Activated CD4-positive, alpha-beta T cell treated with anti-CD3 and anti-CD28 coated beads, Interleukin-2, Interleukin-4, amounts not matched to agents 100 ng/mL and 50 ng/mL, durations not matched to agents 16 hours and 8 hours (primary cell): ENCODE results near the gene RPL9.
A peak's percentile ranks its signal among the peaks of the same experiment; 100 is the strongest.
"Not testable (repeated sequence)": the region's sequence is repeated elsewhere in the genome, so short reads cannot be mapped to it uniquely, and the experiment has no call there.

Experiments
- DNase-seq: peaks from one replicate; pipeline ENCODE4 v3.0.0-alpha.2; 2020; ENCODE audit warnings: low spot score

RPL9 gene

DNA sequence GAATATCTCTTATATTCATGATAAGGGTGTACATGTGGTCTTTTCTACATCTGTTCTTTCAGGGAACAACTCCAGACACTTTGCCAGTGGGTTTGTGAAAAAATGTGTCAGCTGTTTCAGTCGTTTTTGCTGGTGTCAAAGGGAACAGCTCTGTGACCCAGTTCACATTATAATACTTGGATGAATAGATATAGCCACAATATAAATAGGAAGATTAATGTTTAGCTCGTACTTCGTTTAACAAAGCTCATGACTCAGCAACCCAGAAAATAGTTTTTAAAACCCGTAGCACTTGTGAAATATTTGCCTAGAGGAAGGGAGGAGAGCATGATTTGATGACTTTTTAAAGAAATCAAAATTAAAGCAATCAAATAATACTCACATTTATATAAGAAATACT lies 8.0 kb upstream of the RPL9 start:
- no peak for DNase-seq

DNA sequence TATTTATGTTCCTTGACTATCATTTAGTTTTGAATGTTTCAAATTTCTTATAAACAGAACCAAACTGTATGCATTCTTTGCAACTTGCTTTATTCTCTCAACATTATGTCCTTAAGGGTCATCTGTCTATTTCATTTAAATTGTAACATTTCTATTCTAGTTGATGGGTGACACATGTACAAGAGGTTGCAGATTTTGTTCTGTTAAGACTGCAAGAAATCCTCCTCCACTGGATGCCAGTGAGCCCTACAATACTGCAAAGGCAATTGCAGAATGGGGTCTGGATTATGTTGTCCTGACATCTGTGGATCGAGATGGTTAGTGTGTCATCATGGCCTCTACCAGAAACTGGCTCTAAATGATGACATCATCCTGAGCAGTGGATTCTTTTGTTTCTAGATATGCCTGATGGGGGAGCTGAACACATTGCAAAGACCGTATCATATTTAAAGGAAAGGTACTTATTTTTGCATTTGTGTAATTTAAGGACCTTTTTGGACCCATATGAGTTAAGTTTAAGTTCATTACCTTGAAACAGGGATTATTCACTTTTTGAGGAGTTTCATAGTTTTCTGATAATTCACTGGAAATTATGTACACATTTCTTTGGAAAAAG lies 6.3 kb upstream of the RPL9 start:
- peak; percentile 47 for DNase-seq

DNA sequence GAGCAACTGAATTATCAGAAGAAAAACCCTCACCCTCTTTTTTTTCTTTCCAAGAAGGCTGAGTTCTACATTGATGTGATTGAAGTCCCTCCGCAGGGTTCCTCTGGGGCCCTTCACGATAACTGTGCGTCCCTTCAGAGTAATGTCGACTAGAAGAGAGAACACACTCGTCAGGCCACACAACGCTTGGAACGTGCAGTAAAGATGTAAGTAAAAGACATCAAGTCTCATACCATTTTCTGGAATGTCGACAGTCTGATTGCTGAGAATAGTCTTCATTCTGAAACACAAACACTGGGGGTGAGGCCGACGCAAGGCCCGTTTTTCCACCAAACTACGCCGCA lies 589 bp downstream of the RPL9 start:
- DNase-seq = not testable (repeated sequence)

DNA sequence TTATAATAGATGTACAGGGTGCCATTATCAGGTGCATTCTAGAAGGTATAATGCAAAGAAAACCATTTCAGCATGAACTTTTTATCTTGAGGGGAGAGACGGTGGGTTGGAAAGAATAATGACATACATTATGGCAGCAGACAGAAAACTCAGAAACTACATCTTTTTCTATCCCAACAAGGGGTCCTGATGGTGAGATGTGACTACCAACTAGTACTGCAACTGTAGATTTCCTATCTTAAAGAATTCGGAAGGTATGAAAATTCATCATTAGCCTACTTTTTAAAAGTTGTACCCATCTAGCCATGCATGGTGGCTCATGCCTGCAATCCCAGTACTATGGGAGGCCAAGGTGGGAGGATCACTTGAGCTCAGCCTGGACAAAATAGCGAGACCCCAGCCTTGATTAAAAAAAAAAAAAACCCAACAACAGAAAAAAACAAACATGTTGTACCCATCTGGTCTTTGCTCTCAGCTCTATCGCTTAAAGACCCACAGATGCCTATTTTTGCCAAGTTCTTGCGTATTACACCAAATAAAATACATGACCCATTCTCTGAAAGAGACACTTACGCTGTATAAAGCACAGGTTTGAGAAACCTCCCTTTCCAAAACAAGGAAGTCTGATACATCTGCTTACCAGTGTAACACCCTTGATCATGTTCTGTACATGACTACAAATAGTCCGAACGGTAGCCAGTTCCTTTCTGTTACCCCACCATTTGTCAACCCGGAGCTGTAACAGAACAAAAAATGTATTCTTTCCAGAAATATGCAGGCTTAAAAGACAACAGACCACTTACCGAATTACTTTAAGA lies 1.6 kb downstream of the RPL9 start:
- no peak for DNase-seq

DNA sequence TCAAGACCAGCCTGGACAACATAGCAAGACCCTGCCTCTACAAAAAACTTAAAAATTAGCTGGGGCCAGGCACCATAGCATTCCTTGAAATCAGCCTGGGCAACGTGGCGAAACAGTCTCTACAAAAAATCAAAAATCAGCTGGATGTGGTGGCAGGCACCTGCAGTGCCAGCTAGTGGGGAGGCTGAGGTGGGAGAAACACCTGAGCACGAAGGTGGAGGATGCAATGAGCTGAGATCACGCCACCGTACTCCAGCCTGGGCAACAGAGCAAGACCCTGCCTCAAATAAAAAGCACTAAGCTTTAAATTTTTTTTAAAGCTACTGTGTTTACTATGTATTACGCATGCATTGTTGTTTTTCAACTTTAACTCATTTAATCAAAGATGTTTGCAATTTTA lies 3.2 kb downstream of the RPL9 start:
- no peak for DNase-seq

DNA sequence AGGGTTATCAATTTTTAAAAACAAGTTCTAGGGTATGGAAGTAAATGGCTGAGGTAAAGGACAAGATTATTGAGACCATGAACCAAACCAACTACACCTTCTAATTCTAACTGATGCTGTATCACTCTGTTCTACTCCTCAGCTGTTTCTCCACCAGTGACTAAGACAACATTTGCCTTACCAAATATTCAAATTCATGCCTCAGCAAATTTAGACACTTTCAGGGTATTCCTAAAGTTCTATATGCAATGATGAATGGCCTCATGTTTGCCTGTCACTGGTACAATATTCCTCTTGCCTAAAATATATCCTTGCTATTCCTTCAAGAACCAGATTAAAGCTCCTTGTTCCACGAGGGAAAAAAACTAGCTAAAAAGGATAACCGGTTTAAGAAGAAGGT lies 5.0 kb downstream of the RPL9 start:
- no peak for DNase-seq

DNA sequence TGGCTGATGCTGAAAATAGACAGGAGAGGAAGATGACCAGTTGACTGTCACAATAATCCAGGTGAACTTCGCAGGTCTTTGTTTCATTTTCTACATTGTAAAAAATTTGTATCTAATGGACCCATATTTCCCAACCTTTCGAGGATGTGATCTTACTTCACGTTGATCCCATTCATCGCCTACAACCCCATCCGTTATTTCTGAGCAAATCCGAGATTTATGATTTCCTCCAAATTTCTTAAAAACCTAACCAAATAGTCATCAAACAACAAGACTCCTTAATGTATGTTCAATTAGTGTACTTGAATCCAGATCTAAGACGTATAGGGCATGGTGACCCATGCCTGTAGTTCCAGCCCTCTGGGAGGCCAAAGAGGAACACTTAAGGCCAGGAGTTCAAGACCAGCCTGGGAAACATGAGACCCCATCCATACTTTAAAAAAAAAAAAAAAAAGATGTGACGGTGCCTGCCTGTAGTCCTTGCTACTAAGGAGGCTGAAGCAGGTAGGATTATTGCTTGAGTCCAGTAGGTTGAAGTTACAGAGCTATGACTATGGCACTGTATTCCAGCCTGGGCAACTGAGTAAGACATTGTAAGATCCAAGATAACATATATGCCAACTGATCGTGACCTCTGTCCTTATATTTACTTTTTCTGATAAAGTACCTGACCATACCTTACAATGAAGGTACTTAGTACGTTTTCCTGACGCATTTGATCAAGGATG lies 5.7 kb downstream of the RPL9 start:
- no peak for DNase-seq

DNA sequence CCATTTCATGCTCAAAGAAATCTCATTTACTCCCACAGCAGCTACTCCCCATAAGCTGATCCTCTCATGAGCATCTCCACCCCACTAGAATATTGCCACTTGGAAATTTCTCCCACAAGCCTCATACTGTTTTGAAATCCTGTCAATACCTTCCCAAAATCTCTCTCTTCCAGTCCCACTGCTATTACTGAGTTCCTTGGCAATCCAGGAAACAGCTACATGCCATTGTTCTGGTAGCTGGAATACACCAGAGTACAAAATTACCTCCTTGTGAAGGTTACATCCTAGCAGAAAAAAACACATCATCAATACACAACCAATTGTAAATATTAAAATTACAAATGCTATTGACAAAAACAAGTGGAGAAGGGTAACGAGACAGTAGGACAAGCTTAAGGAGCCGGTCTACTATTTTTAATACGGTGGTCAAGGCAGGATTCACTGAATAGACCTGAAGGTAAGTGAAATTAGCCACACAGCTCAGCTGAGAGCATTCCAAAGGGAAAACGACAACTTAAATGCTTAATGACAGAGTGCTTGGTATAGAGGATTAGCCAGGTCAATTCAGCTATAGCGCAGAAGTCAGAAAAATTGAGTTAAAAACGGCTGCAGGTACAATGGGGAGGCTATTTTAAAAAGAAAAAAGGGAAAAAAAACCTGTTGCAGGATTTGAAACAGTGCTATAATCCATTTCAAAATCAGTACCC lies 6.4 kb downstream of the RPL9 start:
- no peak for DNase-seq

DNA sequence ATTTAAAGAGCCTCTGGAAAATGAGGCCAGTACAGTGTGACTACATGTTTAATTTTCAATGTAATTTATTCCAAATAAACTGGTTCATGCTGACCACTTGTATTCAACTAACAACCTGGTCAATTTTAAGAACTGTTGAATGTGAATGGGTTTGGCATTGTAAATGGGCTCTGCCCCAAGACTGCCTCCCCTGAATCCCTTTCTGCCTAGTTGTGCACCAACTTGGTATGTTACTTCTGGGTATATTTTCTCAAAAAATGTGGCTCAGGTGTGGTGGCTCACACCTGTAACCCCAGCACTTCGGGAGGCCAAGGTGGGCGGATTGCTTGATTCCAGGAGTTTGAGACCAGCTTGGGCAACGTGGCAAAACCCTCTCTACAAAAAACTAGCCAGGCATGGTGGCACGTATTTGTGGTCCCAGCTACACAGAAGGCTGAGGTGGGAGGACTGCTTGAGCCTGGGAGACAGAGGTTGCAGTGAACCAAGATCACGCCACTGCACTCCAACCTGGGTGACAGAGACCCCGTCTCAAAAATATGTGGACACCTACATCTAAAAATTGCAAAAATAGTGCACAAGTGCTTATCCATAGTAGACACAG lies 7.2 kb downstream of the RPL9 start:
- DNase-seq = no peak

DNA sequence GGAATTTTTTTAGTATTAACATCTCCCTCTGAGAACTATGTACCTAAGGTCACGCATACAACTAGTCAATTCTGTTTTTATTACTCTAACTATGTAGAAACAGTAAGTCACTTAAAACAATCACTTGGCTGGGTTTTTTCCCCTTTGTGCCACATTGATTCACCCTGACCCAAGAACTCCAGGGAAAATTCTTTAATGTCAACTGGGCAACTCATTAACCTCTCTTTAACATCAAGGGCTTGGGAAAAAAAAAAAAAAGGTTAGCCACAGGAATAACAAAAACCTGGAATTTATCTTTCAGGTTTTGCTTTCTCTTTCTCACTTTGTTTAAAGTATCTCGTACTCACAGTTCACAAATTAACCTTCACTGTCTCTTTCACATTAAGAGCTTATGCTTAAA lies 8.1 kb downstream of the RPL9 start:
- no peak for DNase-seq

DNA sequence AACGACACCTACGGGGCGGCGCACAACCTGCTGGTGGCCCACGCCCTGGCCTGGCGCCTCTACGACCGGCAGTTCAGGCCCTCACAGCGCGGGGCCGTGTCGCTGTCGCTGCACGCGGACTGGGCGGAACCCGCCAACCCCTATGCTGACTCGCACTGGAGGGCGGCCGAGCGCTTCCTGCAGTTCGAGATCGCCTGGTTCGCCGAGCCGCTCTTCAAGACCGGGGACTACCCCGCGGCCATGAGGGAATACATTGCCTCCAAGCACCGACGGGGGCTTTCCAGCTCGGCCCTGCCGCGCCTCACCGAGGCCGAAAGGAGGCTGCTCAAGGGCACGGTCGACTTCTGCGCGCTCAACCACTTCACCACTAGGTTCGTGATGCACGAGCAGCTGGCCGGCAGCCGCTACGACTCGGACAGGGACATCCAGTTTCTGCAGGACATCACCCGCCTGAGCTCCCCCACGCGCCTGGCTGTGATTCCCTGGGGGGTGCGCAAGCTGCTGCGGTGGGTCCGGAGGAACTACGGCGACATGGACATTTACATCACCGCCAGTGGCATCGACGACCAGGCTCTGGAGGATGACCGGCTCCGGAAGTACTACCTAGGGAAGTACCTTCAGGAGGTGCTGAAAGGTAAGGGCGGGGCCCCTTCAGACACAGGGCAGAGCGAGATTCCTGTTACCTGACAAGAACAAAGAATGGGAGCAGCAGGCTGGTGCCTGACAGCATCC lies 11.7 kb downstream of the RPL9 start:
- DNase-seq = peak; percentile 35

DNA sequence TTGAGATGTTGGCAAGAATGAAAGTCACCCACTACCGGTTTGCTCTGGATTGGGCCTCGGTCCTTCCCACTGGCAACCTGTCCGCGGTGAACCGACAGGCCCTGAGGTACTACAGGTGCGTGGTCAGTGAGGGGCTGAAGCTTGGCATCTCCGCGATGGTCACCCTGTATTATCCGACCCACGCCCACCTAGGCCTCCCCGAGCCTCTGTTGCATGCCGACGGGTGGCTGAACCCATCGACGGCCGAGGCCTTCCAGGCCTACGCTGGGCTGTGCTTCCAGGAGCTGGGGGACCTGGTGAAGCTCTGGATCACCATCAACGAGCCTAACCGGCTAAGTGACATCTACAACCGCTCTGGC lies 12.3 kb downstream of the RPL9 start:
- no peak for DNase-seq

DNA sequence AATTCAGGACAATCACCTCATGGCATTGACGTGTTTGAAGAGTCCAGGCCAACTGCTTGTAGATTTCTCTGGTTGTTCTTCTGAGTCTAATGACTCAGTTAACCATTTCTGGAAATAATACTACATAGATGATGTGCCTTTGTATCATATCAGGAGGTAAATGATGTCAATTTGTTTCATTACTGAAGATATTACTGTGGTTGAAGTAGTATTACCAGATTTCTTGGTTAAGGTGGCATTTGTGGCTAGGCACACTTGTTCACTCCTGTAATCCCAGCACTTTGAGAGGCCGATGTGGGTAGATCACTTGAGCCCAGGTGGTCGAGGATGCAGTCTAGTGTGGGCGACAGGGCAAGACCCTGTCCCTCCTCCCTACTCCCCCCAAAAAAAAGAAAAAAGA lies 15.7 kb downstream of the RPL9 start:
- DNase-seq = peak; percentile 50

DNA sequence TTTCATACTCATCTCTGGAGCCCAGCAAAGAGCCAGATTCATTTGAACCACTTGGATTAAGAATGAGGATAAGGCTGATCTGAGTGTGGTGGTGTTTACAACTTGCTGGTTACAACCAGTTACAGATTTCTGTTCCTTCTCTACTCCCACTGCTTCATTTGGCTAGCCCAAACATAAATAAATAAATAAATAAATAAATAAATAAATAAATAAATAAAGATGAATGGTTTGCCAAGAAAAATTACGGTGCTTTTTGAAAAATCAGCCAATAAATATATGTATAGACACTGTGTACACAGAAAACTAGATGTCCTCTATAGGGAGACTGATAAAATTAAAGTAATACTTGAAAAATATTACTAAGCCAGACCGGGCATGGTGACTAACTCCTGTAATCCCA lies 17.1 kb downstream of the RPL9 start:
- no peak for DNase-seq

DNA sequence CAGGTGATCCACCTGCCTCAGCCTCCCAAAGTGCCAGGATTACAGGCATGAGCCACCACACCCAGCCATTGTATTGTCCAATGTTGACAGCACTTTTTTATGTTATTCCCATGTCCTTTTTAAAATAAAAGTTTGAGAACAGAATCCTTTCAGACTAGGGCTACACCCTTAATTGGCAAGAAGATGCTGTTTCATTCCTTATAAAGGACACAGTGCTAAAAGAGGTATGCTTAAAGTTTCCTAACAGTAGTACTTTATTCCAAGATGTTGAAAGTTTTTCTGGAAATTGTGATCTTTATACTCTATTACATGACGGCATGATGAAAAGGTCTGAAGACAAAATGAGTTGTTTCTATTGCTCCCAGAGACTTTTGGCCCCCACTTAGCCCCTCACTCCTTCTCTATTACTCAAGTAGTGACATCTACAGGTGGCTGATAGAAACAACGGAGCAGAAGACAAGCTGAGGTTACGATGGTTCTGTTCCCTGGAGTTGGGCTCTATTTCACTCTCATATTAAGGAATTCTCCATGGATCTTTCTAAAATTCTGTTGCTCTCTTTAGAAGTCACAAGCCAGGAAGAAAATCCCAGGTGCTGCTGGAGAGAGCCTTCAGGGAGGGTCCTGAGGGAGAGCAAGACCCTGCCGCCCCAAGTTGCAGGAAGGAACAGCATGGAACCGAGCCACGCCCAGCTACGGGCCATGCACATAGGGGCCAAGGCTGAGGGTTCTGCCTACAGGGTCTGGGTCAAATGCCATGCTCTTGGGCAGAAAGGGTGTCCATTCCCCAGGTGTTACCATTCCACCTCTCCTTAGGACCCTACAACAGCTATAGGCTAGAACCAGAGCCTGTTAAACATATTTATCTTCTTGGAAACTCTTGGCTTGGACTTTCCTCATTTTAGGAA lies 22.8 kb downstream of the RPL9 start:
- DNase-seq = no peak

DNA sequence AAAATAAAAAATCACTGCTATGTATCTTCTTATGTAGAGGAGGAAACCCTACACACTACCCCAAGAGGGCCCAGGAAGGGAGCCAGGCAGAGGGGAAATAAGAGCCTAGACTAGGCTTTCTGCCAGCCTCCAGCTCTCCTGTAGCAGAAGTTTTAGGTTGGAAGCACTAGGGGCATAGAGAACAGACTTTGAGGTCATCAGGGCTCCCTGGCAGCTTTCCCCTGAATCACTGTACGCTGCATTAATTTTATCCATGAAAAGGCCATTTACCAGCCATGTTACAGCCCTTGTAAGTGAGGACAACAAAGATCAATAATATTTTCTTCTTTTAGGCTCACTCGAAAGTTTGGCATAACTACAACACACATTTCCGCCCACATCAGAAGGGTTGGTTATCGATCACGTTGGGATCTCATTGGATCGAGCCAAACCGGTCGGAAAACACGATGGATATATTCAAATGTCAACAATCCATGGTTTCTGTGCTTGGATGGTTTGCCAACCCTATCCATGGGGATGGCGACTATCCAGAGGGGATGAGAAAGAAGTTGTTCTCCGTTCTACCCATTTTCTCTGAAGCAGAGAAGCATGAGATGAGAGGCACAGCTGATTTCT lies 24.7 kb downstream of the RPL9 start:
- DNase-seq = no peak

DNA sequence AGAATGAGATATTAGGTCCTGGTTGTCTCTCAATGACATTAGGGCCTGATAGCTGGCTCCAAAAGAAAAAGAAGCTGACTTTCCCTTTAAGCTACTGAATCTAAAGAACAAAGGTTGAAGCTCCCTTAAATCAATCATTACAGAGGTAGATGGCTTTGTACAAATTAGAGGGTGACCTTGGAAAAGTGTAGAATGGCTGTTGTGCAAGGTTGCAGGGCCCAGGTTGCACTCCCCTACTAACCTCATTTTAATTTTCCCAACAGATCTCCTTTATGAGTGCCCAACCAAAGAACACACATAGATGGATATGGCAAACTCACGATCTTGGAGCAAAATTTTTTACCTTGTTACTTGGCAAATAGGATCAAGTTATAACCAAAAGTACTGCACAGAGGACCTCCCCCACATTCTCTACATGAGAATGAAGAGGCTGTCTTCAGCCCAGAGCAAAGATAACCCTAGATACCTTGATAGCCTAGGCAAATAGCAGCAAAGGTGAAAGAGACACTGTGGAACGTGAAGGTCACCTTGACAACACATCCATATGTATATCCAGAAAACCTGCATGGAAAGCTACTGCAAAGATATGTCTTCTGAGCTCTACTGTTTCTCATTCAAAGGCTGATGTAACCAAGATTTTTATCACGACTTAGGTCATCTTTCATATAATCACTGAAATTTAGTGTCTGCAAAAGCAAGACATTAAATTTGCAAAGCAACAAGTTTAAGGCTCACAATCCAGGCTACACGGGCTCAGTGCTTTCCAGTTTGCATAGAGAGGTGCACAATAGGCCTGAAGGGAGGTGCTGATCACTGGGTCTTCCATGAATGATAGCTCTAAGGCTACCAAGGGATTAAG lies 29.0 kb downstream of the RPL9 start:
- DNase-seq = no peak

DNA sequence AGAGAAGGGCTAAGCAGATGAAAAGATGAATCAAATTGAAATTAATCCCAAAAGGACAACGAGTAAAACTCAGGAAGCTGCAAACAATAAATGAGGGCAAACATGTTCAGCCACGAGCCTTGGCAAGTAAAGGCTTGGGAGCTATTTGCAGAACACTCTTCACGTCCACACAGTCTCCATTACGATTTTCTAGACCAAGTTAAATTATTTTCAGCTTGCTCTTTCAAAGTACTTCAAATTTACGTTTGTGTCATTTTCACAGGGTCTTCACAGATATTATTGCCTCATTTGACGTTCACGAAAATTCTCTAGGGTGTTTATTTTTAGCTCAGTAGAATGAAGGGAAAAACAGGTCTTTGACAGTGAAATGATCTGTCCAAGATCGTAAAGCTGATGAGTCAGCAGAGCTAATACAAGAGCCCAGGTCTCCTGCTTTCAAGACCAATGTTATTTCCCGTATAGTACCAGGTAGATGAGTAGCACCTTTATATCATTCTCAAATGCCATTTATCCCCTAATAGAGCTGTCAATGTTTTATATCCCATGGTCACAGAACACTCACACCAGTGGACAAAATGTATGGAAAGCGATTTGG lies 31.1 kb downstream of the RPL9 start:
- no peak for DNase-seq

DNA sequence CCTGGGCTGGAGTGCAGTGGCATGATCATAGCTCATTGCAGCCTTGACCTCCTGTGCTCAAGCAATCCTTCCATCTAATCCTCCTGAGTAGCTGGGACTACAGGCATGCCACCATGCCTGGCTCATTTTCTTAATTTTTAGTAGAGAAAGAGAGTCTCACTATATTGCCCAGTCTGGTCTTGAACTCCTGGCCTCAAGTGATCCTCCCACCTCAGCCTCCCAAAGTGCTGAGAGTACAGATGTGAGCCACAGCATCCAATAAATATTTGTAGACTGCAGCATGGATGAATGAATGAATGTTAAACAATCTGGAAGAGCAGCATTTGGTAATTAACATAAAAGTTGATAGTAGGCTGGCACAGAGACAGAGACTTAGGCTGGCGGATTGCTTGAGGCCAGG lies 32.0 kb downstream of the RPL9 start:
- no peak for DNase-seq
